ENCODE results near the gene CLIC4.

Gene CLIC4

GRCh38 chr1:24713176-24713575 lies 32.1 kb upstream of the CLIC4 start:
- Histone ChIP-seq H3K79me2 (ENCODE audit: insufficient read depth, low read length) (no peaks in the 10 kb centered on the region), H3K9ac (ENCODE audit: low read depth, low read length, poor library complexity, severe bottlenecking) (no peak overlapping the region), H4K20me1 (ENCODE audit: insufficient read depth, low read length, poor library complexity, severe bottlenecking) (no peaks in the 10 kb centered on the region), H3K9me3 (ENCODE audit: insufficient read depth, low read depth, low read length) (no peaks in the 10 kb centered on the region), H3K4me2 (ENCODE audit: low read depth, low read length, poor library complexity, severe bottlenecking) (no peak overlapping the region), H3K9me2 (replicated peaks; ENCODE audit: low read depth, low read length) (no peaks in the 10 kb centered on the region), H3K4me1 (ENCODE audit: insufficient read depth, low read length, poor library complexity, severe bottlenecking) (no peaks in the 10 kb centered on the region), H3K4me3 (ENCODE audit: low read length, poor library complexity, severe bottlenecking) (no peak overlapping the region), H3K36me3 (ENCODE audit: insufficient read depth, low read length) (no peaks in the 10 kb centered on the region), H3K27me3 (ENCODE audit: insufficient read depth, low read length, poor library complexity, severe bottlenecking) (no peaks in the 10 kb centered on the region), H3F3A (ENCODE audit: low read depth) (no peaks in the 10 kb centered on the region), H2AFZ (ENCODE audit: low read length) (no peak overlapping the region)
- TF ChIP-seq, protein P1, sequence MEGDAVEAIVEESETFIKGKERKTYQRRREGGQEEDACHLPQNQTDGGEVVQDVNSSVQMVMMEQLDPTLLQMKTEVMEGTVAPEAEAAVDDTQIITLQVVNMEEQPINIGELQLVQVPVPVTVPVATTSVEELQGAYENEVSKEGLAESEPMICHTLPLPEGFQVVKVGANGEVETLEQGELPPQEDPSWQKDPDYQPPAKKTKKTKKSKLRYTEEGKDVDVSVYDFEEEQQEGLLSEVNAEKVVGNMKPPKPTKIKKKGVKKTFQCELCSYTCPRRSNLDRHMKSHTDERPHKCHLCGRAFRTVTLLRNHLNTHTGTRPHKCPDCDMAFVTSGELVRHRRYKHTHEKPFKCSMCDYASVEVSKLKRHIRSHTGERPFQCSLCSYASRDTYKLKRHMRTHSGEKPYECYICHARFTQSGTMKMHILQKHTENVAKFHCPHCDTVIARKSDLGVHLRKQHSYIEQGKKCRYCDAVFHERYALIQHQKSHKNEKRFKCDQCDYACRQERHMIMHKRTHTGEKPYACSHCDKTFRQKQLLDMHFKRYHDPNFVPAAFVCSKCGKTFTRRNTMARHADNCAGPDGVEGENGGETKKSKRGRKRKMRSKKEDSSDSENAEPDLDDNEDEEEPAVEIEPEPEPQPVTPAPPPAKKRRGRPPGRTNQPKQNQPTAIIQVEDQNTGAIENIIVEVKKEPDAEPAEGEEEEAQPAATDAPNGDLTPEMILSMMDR (conservative IDR thresholded peaks at IDR 0.05; ENCODE audit: low read length) = no peak
- TF ChIP-seq EZH2phosphoT487 (IDR thresholded peaks at IDR 0.05; ENCODE audit: borderline replicate concordance) = no peak

DNA sequence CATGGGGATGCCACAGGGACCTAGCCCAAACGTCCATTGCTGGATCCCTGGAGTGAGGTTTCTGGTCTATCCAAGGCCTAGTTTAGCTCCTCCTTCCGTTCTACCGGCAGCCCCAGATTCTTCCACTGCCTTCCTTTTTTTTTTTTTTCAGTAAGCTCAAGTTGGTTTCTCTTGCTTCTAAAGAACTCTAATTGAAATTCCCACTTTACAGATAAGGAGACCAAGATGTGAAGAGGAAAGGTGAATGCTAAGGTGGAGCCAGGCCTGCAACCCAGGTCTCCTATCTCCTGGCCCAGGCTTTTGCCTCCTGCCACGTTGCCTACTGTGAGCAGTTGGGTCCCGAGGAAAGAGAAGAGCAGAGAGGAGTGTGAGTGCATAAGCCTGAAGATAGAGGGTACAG lies 31.5 kb upstream of the CLIC4 start:
- no peak overlapping the region for H3K4me2 ChIP-seq (ENCODE audit: low read depth, low read length, poor library complexity, severe bottlenecking)
- no peaks in the 10 kb centered on the region for H3F3A ChIP-seq (ENCODE audit: low read depth)
- no peak overlapping the region for H3K4me3 ChIP-seq (ENCODE audit: low read length, poor library complexity, severe bottlenecking)
- no peaks in the 10 kb centered on the region for H3K79me2 ChIP-seq (ENCODE audit: insufficient read depth, low read length)
- H2AFZ ChIP-seq (ENCODE audit: low read length) = no peak overlapping the region
- H3K27me3 ChIP-seq (ENCODE audit: insufficient read depth, low read length, poor library complexity, severe bottlenecking) = no peaks in the 10 kb centered on the region
- H3K9me2 ChIP-seq (replicated peaks; ENCODE audit: low read depth, low read length) = no peaks in the 10 kb centered on the region
- H3K4me1 ChIP-seq (ENCODE audit: insufficient read depth, low read length, poor library complexity, severe bottlenecking) = no peaks in the 10 kb centered on the region
- H3K9ac ChIP-seq (ENCODE audit: low read depth, low read length, poor library complexity, severe bottlenecking) = no peak overlapping the region
- no peaks in the 10 kb centered on the region for H4K20me1 ChIP-seq (ENCODE audit: insufficient read depth, low read length, poor library complexity, severe bottlenecking)
- H3K36me3 ChIP-seq (ENCODE audit: insufficient read depth, low read length) = no peaks in the 10 kb centered on the region
- TF ChIP-seq, protein P1 (conservative IDR thresholded peaks at IDR 0.05; ENCODE audit: low read length) = no peak
- TF ChIP-seq EZH2phosphoT487 (IDR thresholded peaks at IDR 0.05; ENCODE audit: borderline replicate concordance) = no peak
- H3K9me3 ChIP-seq (ENCODE audit: insufficient read depth, low read depth, low read length) = no peaks in the 10 kb centered on the region

- Histone ChIP-seq H3K27me3 (ENCODE audit: insufficient read depth, low read length, poor library complexity, severe bottlenecking) (no peaks in the 10 kb centered on the region), H3K9me2 (replicated peaks; ENCODE audit: low read depth, low read length) (no peaks in the 10 kb centered on the region), H3F3A (ENCODE audit: low read depth) (no peaks in the 10 kb centered on the region), H3K4me1 (ENCODE audit: insufficient read depth, low read length, poor library complexity, severe bottlenecking) (no peaks in the 10 kb centered on the region), H3K36me3 (ENCODE audit: insufficient read depth, low read length) (no peaks in the 10 kb centered on the region), H3K9ac (ENCODE audit: low read depth, low read length, poor library complexity, severe bottlenecking) (no peak overlapping the region), H3K4me3 (ENCODE audit: low read length, poor library complexity, severe bottlenecking) (no peak overlapping the region), H3K79me2 (ENCODE audit: insufficient read depth, low read length) (no peaks in the 10 kb centered on the region), H4K20me1 (ENCODE audit: insufficient read depth, low read length, poor library complexity, severe bottlenecking) (no peaks in the 10 kb centered on the region), H3K4me2 (ENCODE audit: low read depth, low read length, poor library complexity, severe bottlenecking) (no peak overlapping the region), H3K9me3 (ENCODE audit: insufficient read depth, low read depth, low read length) (no peaks in the 10 kb centered on the region), H2AFZ (ENCODE audit: low read length) (no peak overlapping the region)
- TF ChIP-seq, protein P1 (conservative IDR thresholded peaks at IDR 0.05; ENCODE audit: low read length) = no peak
- TF ChIP-seq EZH2phosphoT487 (IDR thresholded peaks at IDR 0.05; ENCODE audit: borderline replicate concordance) = no peak
Measured at GRCh38 chr1:24714859-24715520, 30.3 kb upstream of the CLIC4 start.
